Gastrocnemius medialis (tissue), 4 donors: ENCODE data around the gene ATP6V1F. TPM values are rescaled to one million over a fixed set of nuclear protein-coding genes. Genes with fewer than 3 reads are reported as not detected.
"Not testable (repeated sequence)": the region's sequence is repeated elsewhere in the genome, so short reads cannot be mapped to it uniquely, and the experiment has no call there.

Experiments
- ATAC-seq, 2 donors: fragments of 150-250 bp; one replicate each; pipeline ENCODE4 v1.9.1; 2016
- DNase-seq, 2 donors: peaks; one replicate each; pipeline ENCODE4 v3.0.0-alpha.2; 2019
- H3K27ac ChIP-seq, 4 donors: fragments of 200-600 bp; sonication (generic); 1 replicate in 1 of 4; 2 replicates in 3 of 4; pipeline ENCODE4 v1.5.1; 2016 to 2018; ENCODE audit warnings: mild to moderate bottlenecking in 2 of 4, moderate library complexity in 1 of 4
- H3K27me3 ChIP-seq, 3 donors: fragments of 200-600 bp; sonication (generic) in 2 of 3; 1 replicate in 1 of 3; 2 replicates in 2 of 3; pipeline versions ENCODE4 v1.5.1 to v1.6.0; 2016 to 2019; ENCODE audit warnings: mild to moderate bottlenecking in 1 of 3, moderate library complexity in 1 of 3
- H3K36me3 ChIP-seq, 2 donors: fragments of 200-600 bp; sonication (generic) in 1 of 2; one replicate each; pipeline ENCODE4 v1.5.1; 2017 to 2018
- H3K4me1 ChIP-seq, 2 donors: fragments of 200-600 bp; sonication (generic) in 1 of 2; one replicate each; pipeline ENCODE4 v1.5.1; 2016 to 2017; ENCODE audit warnings: mild to moderate bottlenecking in 2 of 2
- H3K4me3 ChIP-seq, 4 donors: fragments of 200-600 bp; sonication (generic) in 3 of 4; 1 replicate in 1 of 4; 2 replicates in 3 of 4; pipeline ENCODE4 v1.5.1; 2016 to 2019; ENCODE audit warnings: mild to moderate bottlenecking in 2 of 4
- H3K9me3 ChIP-seq, 3 donors: fragments of 200-600 bp; sonication (generic) in 2 of 3; 1 replicate in 1 of 3; 2 replicates in 2 of 3; pipeline ENCODE4 v1.5.1; 2016 to 2019
- POLR2A ChIP-seq, 2 donors: fragments of 450-650 bp; IDR thresholded peaks; one replicate each; pipeline ENCODE4 v1.6.1; 2017; ENCODE audit warnings: antibody characterized with exemption in 2 of 2, mild to moderate bottlenecking in 2 of 2, moderate library complexity in 2 of 2
- in situ Hi-C, 4 donors: fragments of 200-750 bp; cut with MboI; loops; one replicate each; pipeline versions ENCODE4 v1.15.0 to v1.8.0; 2017; ENCODE audit warnings: low sequenced_read_pairs in 4 of 4
- intact Hi-C: fragments of 100-400 bp; cut with DNase I; formaldehyde crosslinking; loops from one replicate; pipeline ENCODE4 v1.15.1; 2023; ENCODE audit warnings: low total_unique reads
- total RNA-seq, 4 donors: library from RNA; depleted of rRNA; stranded (reverse); fragments of >200 nt; gene quantifications; one replicate each; pipeline versions ENCODE4 v1.1.0 to v1.2.3, GENCODE V29; 2016
- TF ChIP-seq, protein P1 (sequence below), 5 experiments: fragments of 450-650 bp in 3 of 5; fragments of 200-600 bp in 2 of 5; sonication (generic) in 2 of 5; IDR thresholded peaks in 4 of 5; conservative IDR thresholded peaks in 1 of 5; 1 replicate in 4 of 5; 2 replicates in 1 of 5; pipeline ENCODE4 v1.5.1; 2016 to 2019; ENCODE audit warnings: antibody characterized with exemption in 5 of 5, mild to moderate bottlenecking in 3 of 5, moderate library complexity in 3 of 5

Gene ATP6V1F
- total RNA-seq, 4 donors from 2014 or later = 79.3 to 99.2 (median 82.3) TPM

DNA sequence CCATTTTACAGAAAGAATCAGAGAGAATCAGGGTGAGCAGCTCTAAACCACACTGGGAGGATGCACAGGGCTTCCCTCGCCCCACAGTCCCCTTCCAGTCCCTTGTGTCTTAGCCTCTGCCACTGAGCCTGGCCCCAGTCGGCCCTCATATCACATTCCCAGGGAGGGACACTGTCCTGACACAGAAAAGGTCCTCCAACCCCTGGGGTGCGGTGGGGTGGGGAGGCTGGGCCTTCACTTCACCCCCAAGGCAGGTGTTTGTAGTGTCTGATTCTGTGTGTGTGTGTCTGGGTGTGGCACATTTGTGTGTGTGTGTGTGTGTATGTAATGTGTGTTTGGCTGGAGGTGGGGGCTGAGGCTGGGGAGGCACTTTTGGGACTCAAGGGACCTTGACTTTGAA, 49.6 kb downstream of the ATP6V1F start:
- Histone ChIP-seq H3K36me3 (no peaks in the 10 kb centered on the region), H3K9me3 (no peaks in the 10 kb centered on the region), H3K27ac (no peak overlapping the region), H3K4me3 (no peak overlapping the region), H3K4me1 (peaks cover 0 to 9% of the 10 kb centered on the region in 2 donors), H3K27me3 (peaks cover 18 to 53% (median 52%) of the 10 kb centered on the region in 3 donors)
- ATAC-seq (no peak), DNase-seq (no peak)
- TF ChIP-seq, protein P1, sequence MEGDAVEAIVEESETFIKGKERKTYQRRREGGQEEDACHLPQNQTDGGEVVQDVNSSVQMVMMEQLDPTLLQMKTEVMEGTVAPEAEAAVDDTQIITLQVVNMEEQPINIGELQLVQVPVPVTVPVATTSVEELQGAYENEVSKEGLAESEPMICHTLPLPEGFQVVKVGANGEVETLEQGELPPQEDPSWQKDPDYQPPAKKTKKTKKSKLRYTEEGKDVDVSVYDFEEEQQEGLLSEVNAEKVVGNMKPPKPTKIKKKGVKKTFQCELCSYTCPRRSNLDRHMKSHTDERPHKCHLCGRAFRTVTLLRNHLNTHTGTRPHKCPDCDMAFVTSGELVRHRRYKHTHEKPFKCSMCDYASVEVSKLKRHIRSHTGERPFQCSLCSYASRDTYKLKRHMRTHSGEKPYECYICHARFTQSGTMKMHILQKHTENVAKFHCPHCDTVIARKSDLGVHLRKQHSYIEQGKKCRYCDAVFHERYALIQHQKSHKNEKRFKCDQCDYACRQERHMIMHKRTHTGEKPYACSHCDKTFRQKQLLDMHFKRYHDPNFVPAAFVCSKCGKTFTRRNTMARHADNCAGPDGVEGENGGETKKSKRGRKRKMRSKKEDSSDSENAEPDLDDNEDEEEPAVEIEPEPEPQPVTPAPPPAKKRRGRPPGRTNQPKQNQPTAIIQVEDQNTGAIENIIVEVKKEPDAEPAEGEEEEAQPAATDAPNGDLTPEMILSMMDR (IDR thresholded peaks at IDR 0.05 in 4 of 5, conservative IDR thresholded peaks at IDR 0.05 in 1 of 5) = no peak
- TF ChIP-seq POLR2A (IDR thresholded peaks at IDR 0.05) = no peak
- intact Hi-C loops (no loop called here), in situ Hi-C loops (no loop called here)

DNA sequence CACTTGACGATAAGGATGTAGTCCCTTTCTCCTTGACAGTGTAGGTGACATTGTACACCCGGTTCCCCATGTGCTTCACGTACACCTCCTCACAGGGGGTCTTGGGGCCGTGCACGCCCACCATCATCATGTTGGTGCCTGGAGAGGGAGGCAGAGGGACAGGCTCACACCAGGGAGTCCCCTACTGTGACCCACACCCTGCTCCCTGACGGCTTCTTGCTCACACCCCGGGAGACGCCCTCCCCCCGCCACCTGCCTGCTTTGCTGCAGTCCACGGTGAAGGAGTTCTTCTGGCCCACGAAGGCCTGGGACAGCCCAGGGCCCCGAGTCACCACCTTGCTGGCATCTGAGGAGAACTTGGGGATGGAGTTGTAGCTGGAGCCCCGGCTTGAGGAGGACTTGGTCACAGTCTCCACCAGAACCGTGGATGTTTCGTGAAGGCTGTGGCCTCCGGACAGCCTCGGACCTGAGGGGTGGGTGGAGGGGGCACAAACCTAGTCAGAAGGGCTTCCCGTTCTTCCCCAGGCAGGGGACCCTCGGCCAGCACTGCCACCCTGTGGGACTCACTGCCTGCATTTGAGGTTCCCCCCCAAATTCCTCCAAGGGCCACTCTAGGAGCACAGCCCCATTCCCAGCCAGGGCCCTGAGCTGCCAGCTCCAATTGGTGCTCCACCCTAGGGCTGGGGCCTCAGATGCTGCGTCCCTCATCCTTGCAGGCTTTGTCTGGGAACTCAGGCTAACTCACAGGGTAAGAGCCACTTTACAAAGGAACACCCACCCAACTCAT, 50.2 kb downstream of the ATP6V1F start:
- ATAC-seq, H3K4me1 ChIP-seq, intact Hi-C loops, in situ Hi-C loops, H3K27ac ChIP-seq, H3K9me3 ChIP-seq, H3K4me3 ChIP-seq, DNase-seq, H3K36me3 ChIP-seq: not testable (repeated sequence)
- H3K27me3 ChIP-seq = peaks cover 18 to 52% (median 47%) of the 10 kb centered on the region in 3 donors

DNA sequence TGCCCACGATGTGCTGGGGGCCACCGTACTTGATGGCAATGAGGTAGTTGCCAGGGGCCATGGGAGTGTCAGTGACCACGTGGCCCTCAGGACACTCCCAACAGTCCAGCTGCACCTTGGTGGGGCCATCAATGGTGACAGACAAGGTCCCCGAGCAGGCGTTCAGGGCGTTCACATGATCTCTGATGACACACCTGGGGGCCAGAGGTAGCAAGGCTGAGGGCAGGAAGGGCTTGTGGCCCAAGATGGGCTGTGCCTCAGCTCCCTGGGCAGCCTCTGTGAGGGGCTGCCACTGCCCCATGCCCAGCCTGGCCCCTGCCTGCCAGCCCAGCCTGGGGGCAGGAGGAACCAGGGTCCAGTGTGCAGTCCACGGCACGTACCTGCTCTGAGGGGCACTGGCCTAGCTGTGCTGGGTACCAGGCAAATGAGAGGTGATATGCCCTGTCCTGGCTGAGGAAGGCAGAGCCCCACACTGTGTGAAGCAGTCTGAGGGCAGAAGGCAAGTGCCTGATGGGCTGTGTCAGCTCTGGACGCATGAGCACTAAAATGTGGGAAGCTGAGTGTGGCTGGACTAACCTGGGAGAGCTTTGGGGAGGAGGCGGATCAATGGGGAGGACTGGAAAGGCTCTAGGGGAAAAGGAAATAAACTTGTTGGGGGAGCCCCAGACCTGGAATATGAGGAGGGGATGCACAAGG, 51.4 kb downstream of the ATP6V1F start:
- Histone ChIP-seq H3K9me3 (no peaks in the 10 kb centered on the region), H3K27ac (no peak overlapping the region), H3K36me3 (no peaks in the 10 kb centered on the region), H3K27me3 (peaks cover 18 to 52% (median 44%) of the 10 kb centered on the region in 3 donors), H3K4me3 (no peak overlapping the region), H3K4me1 (peaks cover 0 to 9% of the 10 kb centered on the region in 2 donors)
- no peak for DNase-seq
- in situ Hi-C loops = no loop called here
- no peak for ATAC-seq
- intact Hi-C loops = no loop called here
- TF ChIP-seq POLR2A (IDR thresholded peaks at IDR 0.05) = no peak
- TF ChIP-seq, protein P1 (IDR thresholded peaks at IDR 0.05 in 4 of 5, conservative IDR thresholded peaks at IDR 0.05 in 1 of 5) = no peak

DNA sequence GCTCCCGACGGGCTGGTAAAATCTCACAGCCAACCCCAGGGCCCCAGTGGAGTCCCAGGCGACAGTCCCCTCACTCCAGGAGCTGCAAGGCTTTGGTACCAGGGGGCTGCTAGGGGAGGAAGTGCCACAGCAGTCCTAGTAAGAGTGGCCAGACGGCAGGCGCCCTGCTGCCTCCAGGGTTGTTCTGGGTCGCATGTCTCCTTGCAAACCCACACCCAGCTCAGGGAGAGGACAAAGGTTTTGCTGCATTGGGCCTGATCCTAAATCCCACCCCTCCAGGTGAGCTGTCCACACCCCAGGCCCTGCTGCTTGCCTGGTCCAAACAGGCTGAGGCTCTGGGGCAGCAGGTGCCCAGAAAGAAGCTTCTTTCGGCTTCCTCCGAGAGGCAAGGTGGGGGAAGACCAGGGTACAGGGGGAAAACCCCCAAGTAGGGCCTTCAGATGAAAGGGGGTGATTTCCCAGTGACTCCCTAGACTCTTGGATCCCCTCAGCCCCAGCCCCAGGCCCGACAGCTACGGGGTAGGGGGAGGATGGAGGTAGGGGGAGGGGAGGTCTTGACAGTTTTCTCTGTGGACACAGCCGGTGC, 52.0 kb downstream of the ATP6V1F start:
- Histone ChIP-seq H3K9me3 (no peaks in the 10 kb centered on the region), H3K4me3 (no peak overlapping the region), H3K36me3 (no peaks in the 10 kb centered on the region), H3K27ac (no peak overlapping the region), H3K27me3 (peaks cover 13 to 50% (median 43%) of the 10 kb centered on the region in 3 donors), H3K4me1 (peaks cover 0 to 9% of the 10 kb centered on the region in 2 donors)
- intact Hi-C loops = no loop called here
- ATAC-seq (no peak), DNase-seq (no peak)
- TF ChIP-seq, protein P1 (IDR thresholded peaks at IDR 0.05 in 4 of 5, conservative IDR thresholded peaks at IDR 0.05 in 1 of 5) = no peak
- no peak for TF ChIP-seq POLR2A (IDR thresholded peaks at IDR 0.05)
- in situ Hi-C loops = no loop called here

DNA sequence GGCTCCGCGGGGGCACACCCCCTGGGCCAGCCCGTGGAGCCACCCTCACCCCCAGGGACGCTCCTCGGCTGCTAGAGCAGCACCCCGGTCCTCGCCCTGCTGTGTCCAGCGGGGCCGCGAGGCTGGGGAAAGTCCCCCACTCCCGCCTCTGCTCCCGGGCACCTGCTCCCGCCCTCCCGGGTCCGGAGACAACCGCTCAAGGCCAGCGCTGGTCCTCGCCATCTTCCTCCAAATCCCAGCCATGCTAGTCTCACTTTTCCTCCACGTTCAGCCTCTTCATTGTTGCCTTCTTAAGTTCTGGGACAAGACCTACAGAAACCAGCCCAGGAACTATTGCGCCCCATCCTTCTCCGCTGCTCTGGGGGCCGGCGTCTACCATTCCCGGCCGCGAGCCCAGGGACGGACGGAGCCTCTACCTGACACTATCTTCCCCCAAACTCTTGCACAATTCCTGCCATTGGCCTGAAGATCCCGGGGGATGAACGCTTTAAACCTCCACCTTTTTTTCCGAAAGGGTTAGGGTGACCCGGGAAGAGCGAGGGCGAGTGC, 52.7 kb downstream of the ATP6V1F start:
- no peaks in the 10 kb centered on the region for H3K36me3 ChIP-seq
- peaks cover 7 to 43% (median 38%) of the 10 kb centered on the region in 3 donors for H3K27me3 ChIP-seq
- no peak for TF ChIP-seq POLR2A (IDR thresholded peaks at IDR 0.05)
- TF ChIP-seq, protein P1 (IDR thresholded peaks at IDR 0.05 in 4 of 5, conservative IDR thresholded peaks at IDR 0.05 in 1 of 5) = no peak
- peaks cover 0 to 9% of the 10 kb centered on the region in 2 donors for H3K4me1 ChIP-seq
- intact Hi-C loops (no loop called here), in situ Hi-C loops (no loop called here)
- DNase-seq (no peak), ATAC-seq (no peak)
- H3K27ac ChIP-seq = no peak overlapping the region
- H3K9me3 ChIP-seq = no peaks in the 10 kb centered on the region
- peak overlapping the region in 3 of 4 donors; percentile 23 to 41 (median 28) for H3K4me3 ChIP-seq
